ENCODE data around the gene TLN1.

- TF ChIP-seq CTCF (conservative IDR thresholded peaks at IDR 0.05; ENCODE audit: low read length) (no peak), EZH2phosphoT487 (IDR thresholded peaks at IDR 0.05; ENCODE audit: borderline replicate concordance, low read depth, low read length) (no peak)
Measured at GRCh38 chr9:35745569-35745968, 13.6 kb upstream of the TLN1 start.

All from OCI-LY7 (cell line).